ENCODE measurements around the gene MYOZ3. TPM values are rescaled to one million over a fixed set of nuclear protein-coding genes. Genes with fewer than 3 reads are reported as not detected.

Gene MYOZ3
- total RNA-seq, 1 experiment from 2014 or later = 0.10 TPM

- ChIA-PET RAD21 (ENCODE audit: low non-redundant PET in 1 of 2, low total read pairs in 2 of 2, uncharacterized antibody in 2 of 2, unreplicated experiment in 2 of 2) (no interaction called here), CTCF (interaction anchor here (0.7 kb wide), 1 partner anchor 54 kb away, joined by 3 read pairs; no protein-coding TSS in a partner anchor), POLR2A (no interaction called here)
- Histone ChIP-seq H3K4me1 (ENCODE audit: control insufficient read depth in 1 of 2, insufficient read depth in 2 of 2, low read length in 2 of 2) (peaks cover 29 to 36% of the 10 kb centered on the region in 2 experiments), H3K4me2 (ENCODE audit: low read length) (no peak overlapping the region), H3K27me3 (ENCODE audit: insufficient read depth, low read length) (no peaks in the 10 kb centered on the region), H3K9me2 (ENCODE audit: insufficient read depth) (no peaks in the 10 kb centered on the region), H3K27ac (ENCODE audit: low read depth, low read length) (no peak overlapping the region), H3K36me3 (ENCODE audit: control insufficient read depth in 1 of 2, insufficient read depth in 2 of 2, low read length in 2 of 2) (no peaks in the 10 kb centered on the region), H4K20me1 (ENCODE audit: insufficient read depth) (no peaks in the 10 kb centered on the region), H3K79me2 (ENCODE audit: insufficient read depth, low read length) (no peaks in the 10 kb centered on the region), H3K4me3 (replicated peaks in 1 of 2; ENCODE audit: low read depth in 1 of 2, low read length in 2 of 2) (no peak overlapping the region), H3K9ac (ENCODE audit: low read length) (no peak overlapping the region), H3K9me3 (ENCODE audit: control insufficient read depth in 1 of 2, insufficient read depth in 1 of 2, low read depth in 1 of 2, low read length in 2 of 2) (no peaks in the 10 kb centered on the region), H2AFZ (ENCODE audit: low read depth, low read length, poor library complexity, severe bottlenecking) (no peak overlapping the region)
- TF ChIP-seq EGR1 (IDR thresholded peaks at IDR 0.05; ENCODE audit: low read depth) (no peak), TCF7L2 (IDR thresholded peaks at IDR 0.05; ENCODE audit: borderline replicate concordance, extremely low read depth, insufficient read depth, insufficient read length) (no peak), JUND (IDR thresholded peaks at IDR 0.05) (no peak), ZBTB33 (IDR thresholded peaks at IDR 0.05; ENCODE audit: extremely low read depth, insufficient replicate concordance, low read length) (no peak), RAD21 (IDR thresholded peaks at IDR 0.05; ENCODE audit: low read depth) (no peak), POLR2AphosphoS5 (IDR thresholded peaks at IDR 0.05; ENCODE audit: low read depth, low read length) (no peak), EZH2 (IDR thresholded peaks at IDR 0.05) (no peak), CBX3 (IDR thresholded peaks at IDR 0.05; ENCODE audit: low read depth) (no peak), ELF1 (IDR thresholded peaks at IDR 0.05; ENCODE audit: borderline replicate concordance, low read depth) (no peak), CTCF (IDR thresholded peaks at IDR 0.05 in 2 of 3, conservative IDR thresholded peaks at IDR 0.05 in 1 of 3; ENCODE audit: borderline replicate concordance in 1 of 3, insufficient read depth in 1 of 3, low read depth in 2 of 3, low read length in 2 of 3) (no peak), MAX (IDR thresholded peaks at IDR 0.05) (no peak), SP1 (IDR thresholded peaks at IDR 0.05; ENCODE audit: low read depth) (no peak), FOSL1 (IDR thresholded peaks at IDR 0.05; ENCODE audit: low read depth) (no peak), YY1 (IDR thresholded peaks at IDR 0.05; ENCODE audit: extremely low read depth, insufficient replicate concordance, low read depth, low read length) (no peak), REST (IDR thresholded peaks at IDR 0.05; ENCODE audit: low read depth) (no peak), ZNF274 (IDR thresholded peaks at IDR 0.05; ENCODE audit: low read depth, low read length) (no peak), SIN3A (IDR thresholded peaks at IDR 0.05; ENCODE audit: low read depth) (no peak)
- DNase-seq (ENCODE audit: low read depth, low spot score) (no peak), ATAC-seq (no peak)
- no TSS peak for BruUV-seq (replicated peaks)
- intact Hi-C loops (cut with micrococcal nuclease) = no loop called here
Observed at GRCh38 chr5:150612905-150613670, 48.0 kb upstream of the MYOZ3 start.

Measured in HCT116 (cell line).